ENCODE data around the gene ART5. TPM values are rescaled to one million over a fixed set of nuclear protein-coding genes. Genes with fewer than 3 reads are reported as not detected.
"Not testable (repeated sequence)": the region's sequence is repeated elsewhere in the genome, so short reads cannot be mapped to it uniquely, and the experiment has no call there.

The ART5 gene
- total RNA-seq, 1 experiment from 2014 or later, result not detected

- Histone ChIP-seq H2AFZ (ENCODE audit: low read length) (no peak overlapping the region), H3K27me3 (ENCODE audit: low read length) (no peaks in the 10 kb centered on the region), H3K4me2 (ENCODE audit: low read length) (no peak overlapping the region), H3K36me3 (ENCODE audit: low read depth, low read length) (no peaks in the 10 kb centered on the region), H3K4me3 (ENCODE audit: low read length) (no peak overlapping the region), H4K20me1 (ENCODE audit: low read length) (no peaks in the 10 kb centered on the region), H3K9ac (ENCODE audit: low read length) (no peak overlapping the region), H3K27ac (ENCODE audit: low read length) (no peak overlapping the region), H3K9me3 (ENCODE audit: low read length) (no peaks in the 10 kb centered on the region), H3K4me1 (ENCODE audit: insufficient read depth, low read length) (no peaks in the 10 kb centered on the region), H3K9me2 (replicated peaks; ENCODE audit: low read length) (no peaks in the 10 kb centered on the region), H3K79me2 (ENCODE audit: low read length) (no peaks in the 10 kb centered on the region), H3F3A (ENCODE audit: low read length, unreplicated experiment) (no peaks in the 10 kb centered on the region)
- DNase-seq, result no peak
- intact Hi-C loops (cut with micrococcal nuclease), result no loop called here
- TF ChIP-seq CTCF (conservative IDR thresholded peaks at IDR 0.05; ENCODE audit: low read depth, low read length) (no peak), EZH2phosphoT487 (IDR thresholded peaks at IDR 0.05; ENCODE audit: borderline replicate concordance, low read length) (no peak)
- BruUV-seq (replicated peaks), result no TSS peak
- no peak for ATAC-seq
- POLR2A ChIA-PET (ENCODE audit: unreplicated experiment), result no interaction called here
- CTCF ChIA-PET, result no interaction called here
Measured at GRCh38 chr11:3660960-3661359, 19.2 kb upstream of the ART5 start.

GRCh38 chr11:3659595-3660515 is 18.1 kb upstream of the ART5 start:
- Histone ChIP-seq H4K20me1 (ENCODE audit: low read length) (no peaks in the 10 kb centered on the region), H3K79me2 (ENCODE audit: low read length) (no peaks in the 10 kb centered on the region), H3K9ac (ENCODE audit: low read length) (no peak overlapping the region), H3K9me2 (replicated peaks; ENCODE audit: low read length) (no peaks in the 10 kb centered on the region), H3K36me3 (ENCODE audit: low read depth, low read length) (no peaks in the 10 kb centered on the region), H3K4me1 (ENCODE audit: insufficient read depth, low read length) (no peaks in the 10 kb centered on the region), H3K4me2 (ENCODE audit: low read length) (no peak overlapping the region), H2AFZ (ENCODE audit: low read length) (no peak overlapping the region), H3K9me3 (ENCODE audit: low read length) (no peaks in the 10 kb centered on the region), H3K27me3 (ENCODE audit: low read length) (no peaks in the 10 kb centered on the region), H3F3A (ENCODE audit: low read length, unreplicated experiment) (no peaks in the 10 kb centered on the region), H3K27ac (ENCODE audit: low read length) (no peak overlapping the region), H3K4me3 (ENCODE audit: low read length) (no peak overlapping the region)
- DNase-seq (no peak), ATAC-seq (no peak)
- BruUV-seq (replicated peaks), result no TSS peak
- ChIA-PET POLR2A (ENCODE audit: unreplicated experiment) (no interaction called here), CTCF (no interaction called here)
- no peak for TF ChIP-seq CTCF (conservative IDR thresholded peaks at IDR 0.05; ENCODE audit: low read depth, low read length)
- no peak for TF ChIP-seq EZH2phosphoT487 (IDR thresholded peaks at IDR 0.05; ENCODE audit: borderline replicate concordance, low read length)
- no peak for TF ChIP-seq EZH2 (IDR thresholded peaks at IDR 0.05; ENCODE audit: low read length, unreplicated experiment)
- intact Hi-C loops (cut with micrococcal nuclease), result no loop called here

- no peaks in the 10 kb centered on the region for H3F3A ChIP-seq (ENCODE audit: low read length, unreplicated experiment)
- H3K9ac ChIP-seq (ENCODE audit: low read length), result no peak overlapping the region
- H3K27ac ChIP-seq (ENCODE audit: low read length), result no peak overlapping the region
- H2AFZ ChIP-seq (ENCODE audit: low read length), result no peak overlapping the region
- intact Hi-C loops (cut with micrococcal nuclease), result no loop called here
- no peak for DNase-seq
- H3K9me3 ChIP-seq (ENCODE audit: low read length), result no peaks in the 10 kb centered on the region
- ChIA-PET POLR2A (ENCODE audit: unreplicated experiment) (no interaction called here), CTCF (no interaction called here)
- TF ChIP-seq EZH2 (IDR thresholded peaks at IDR 0.05; ENCODE audit: low read length, unreplicated experiment), result no peak
- no peak for TF ChIP-seq EZH2phosphoT487 (IDR thresholded peaks at IDR 0.05; ENCODE audit: borderline replicate concordance, low read length)
- TF ChIP-seq CTCF (conservative IDR thresholded peaks at IDR 0.05; ENCODE audit: low read depth, low read length), result no peak
- no peak overlapping the region for H3K4me2 ChIP-seq (ENCODE audit: low read length)
- no TSS peak for BruUV-seq (replicated peaks)
- H3K4me3 ChIP-seq (ENCODE audit: low read length), result no peak overlapping the region
- H3K4me1 ChIP-seq (ENCODE audit: insufficient read depth, low read length), result no peaks in the 10 kb centered on the region
- H3K36me3 ChIP-seq (ENCODE audit: low read depth, low read length), result no peaks in the 10 kb centered on the region
- H3K9me2 ChIP-seq (replicated peaks; ENCODE audit: low read length), result no peaks in the 10 kb centered on the region
- H4K20me1 ChIP-seq (ENCODE audit: low read length), result no peaks in the 10 kb centered on the region
- H3K79me2 ChIP-seq (ENCODE audit: low read length), result no peaks in the 10 kb centered on the region
- no peaks in the 10 kb centered on the region for H3K27me3 ChIP-seq (ENCODE audit: low read length)
- no peak for ATAC-seq
Measured at GRCh38 chr11:3658252-3658651, 16.5 kb upstream of the ART5 start.

GRCh38 chr11:3657331-3657730 is 15.5 kb upstream of the ART5 start:
- H3K27ac ChIP-seq (ENCODE audit: low read length); H2AFZ ChIP-seq (ENCODE audit: low read length); H3K9me3 ChIP-seq (ENCODE audit: low read length); H3K79me2 ChIP-seq (ENCODE audit: low read length); H3K9me2 ChIP-seq (replicated peaks; ENCODE audit: low read length); ATAC-seq; H3K27me3 ChIP-seq (ENCODE audit: low read length); DNase-seq; H3K4me2 ChIP-seq (ENCODE audit: low read length); BruUV-seq (replicated peaks); CTCF ChIA-PET; H3F3A ChIP-seq (ENCODE audit: low read length, unreplicated experiment); H3K36me3 ChIP-seq (ENCODE audit: low read depth, low read length); intact Hi-C loops (cut with micrococcal nuclease); H3K9ac ChIP-seq (ENCODE audit: low read length); H4K20me1 ChIP-seq (ENCODE audit: low read length); POLR2A ChIA-PET (ENCODE audit: unreplicated experiment); H3K4me3 ChIP-seq (ENCODE audit: low read length); H3K4me1 ChIP-seq (ENCODE audit: insufficient read depth, low read length): not testable (repeated sequence)

All from PC-3 (cell line).